Measurements from ENCODE around the gene ENGASE.

Gene ENGASE

DNA sequence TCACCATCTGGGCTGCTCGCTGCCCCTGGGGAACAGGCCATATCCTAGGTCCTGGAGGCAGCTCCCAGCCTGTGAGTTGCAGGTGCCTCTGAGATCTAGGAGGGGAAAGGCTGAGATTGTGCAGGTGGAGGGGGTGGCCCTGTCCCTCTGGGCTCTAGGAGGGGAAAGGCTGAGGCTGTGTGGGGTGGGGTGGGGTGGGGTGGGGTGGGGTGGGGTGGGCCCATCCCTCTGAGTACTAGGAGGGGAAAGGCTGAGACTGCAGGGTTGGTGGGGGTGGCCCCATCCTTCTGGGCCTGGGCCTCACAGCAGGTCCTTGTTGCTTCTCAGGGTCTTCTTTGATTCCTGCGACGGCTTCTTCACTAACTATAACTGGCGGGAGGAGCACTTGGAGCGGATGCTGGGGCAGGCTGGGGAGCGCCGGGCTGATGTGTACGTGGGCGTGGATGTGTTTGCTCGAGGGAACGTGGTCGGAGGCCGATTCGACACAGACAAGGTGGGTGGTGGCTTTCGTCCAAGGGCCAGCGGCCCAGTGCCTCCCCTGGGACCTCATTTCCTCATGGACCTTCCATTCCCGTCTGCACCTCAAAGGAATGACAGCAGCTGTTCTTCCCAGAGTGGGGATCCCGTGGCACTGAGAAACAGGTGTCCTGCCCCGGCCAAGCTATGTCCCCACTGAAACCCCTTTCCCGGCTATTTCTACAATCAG, 7.1 kb downstream of the ENGASE start:
- DNase-seq: no peak

DNA sequence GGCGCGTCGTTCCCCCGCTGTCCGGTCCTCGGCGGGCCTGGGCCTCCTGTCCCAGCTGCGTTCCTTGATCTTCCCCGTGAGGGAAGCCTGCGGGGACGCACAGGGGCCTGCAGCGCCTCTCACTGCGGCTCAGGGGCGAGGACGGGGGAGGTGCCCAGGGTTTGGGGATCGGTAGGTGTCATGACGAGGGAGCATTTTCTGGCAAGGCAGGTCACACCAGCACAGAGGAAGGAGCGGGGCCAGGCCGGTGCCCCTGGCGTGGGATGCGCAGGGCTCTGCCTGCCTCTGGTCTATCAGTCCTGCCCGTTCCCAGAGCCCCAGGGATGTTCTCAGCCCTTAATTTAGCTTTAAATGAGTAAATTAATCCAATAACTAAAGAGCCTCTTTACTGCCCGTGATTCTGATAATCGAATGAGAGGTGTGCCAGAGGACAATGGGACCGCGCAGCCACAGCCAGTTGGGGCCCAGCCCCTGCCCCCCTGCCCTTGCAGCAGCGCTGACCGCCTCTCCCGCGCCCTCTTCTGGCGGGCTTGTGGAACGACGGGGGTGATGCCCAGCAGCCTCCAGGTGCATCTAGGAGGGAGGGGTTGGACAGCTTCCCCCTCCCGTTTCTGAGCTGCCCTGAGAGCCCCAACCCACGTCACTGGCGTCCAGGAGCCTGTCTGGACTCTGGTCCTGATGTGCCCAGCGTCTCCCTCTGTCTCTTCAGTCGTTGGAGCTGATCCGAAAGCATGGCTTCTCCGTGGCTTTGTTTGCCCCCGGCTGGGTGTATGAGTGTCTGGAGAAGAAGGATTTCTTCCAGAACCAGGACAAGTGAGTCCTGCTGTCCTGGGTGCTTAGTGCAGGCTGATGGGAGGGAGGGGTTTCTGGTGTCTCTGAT, 7.9 kb downstream of the ENGASE start:
- DNase-seq: peak; percentile 42

DNA sequence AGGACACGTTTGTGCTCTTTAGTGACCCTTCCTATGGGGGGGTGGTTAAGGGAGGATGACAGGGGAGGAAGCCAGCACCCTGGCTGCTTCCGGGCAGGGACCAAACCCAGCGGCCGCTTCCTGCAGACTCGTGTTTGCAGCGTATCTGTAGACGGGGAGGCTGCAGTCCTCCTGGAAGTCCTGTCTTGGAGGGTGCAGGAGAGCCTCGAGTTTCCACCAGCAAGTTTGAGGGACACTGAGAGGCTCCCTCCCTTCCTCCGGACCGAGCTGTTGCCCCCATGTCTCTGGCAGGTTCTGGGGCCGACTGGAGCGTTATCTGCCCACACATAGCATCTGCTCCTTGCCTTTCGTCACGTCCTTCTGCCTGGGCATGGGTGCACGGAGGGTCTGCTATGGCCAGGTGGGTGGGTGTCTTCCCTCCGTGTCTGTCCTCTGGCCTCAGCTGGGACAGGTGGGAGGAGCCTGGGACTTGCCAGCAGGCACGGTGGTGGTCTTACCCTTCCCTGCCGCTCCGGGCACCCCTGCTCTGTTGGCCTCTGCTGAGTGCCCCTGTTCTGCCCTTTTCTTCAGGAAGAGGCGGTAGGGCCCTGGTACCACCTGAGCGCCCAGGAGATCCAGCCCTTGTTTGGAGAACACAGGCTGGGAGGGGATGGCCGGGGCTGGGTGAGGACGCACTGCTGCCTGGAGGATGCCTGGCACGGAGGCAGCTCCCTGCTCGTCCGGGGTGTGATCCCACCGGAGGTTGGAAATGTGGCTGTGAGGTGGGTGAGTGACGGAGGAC, 8.8 kb downstream of the ENGASE start:
- no peak for DNase-seq

DNA sequence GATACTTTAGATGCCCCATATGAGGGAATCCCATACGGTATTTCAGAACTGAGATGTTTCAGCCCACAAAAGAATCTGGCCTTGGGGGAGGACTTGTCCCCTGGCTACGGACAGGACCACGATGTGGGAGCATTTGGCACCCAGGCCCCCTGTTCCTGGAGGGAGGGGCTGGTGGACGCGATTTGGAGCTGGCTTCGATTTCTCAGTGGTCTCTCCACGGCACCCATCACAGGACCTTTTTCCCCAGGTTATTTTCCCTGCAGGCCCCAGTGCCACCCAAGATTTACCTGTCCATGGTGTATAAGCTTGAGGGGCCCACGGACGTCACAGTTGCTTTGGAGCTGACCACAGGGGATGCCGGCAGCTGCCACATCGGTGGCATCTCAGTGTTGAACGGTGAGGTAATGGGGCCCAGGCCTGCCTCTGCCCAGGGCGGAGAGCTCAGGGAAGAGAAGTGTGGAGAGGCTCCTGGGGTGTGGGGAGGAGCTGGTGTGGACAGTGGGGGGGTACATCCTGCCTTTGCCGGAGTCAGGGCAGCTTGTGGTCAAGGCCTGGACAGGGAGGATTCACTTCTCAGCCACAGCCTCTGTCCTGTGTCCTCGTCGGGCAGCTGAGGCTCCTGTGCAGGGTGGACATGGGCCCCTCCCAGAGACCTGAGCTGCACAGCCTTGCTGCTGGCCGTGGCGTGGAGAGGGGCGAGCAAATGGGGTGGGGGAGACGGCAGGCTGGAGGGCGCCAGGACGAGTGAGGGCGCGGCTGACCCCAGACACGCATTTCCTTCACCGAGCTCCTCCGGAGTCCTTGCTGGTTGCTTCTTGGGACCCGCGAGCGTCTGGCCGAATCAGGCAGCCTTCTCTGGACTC, 9.9 kb downstream of the ENGASE start:
- DNase-seq: no peak

DNA sequence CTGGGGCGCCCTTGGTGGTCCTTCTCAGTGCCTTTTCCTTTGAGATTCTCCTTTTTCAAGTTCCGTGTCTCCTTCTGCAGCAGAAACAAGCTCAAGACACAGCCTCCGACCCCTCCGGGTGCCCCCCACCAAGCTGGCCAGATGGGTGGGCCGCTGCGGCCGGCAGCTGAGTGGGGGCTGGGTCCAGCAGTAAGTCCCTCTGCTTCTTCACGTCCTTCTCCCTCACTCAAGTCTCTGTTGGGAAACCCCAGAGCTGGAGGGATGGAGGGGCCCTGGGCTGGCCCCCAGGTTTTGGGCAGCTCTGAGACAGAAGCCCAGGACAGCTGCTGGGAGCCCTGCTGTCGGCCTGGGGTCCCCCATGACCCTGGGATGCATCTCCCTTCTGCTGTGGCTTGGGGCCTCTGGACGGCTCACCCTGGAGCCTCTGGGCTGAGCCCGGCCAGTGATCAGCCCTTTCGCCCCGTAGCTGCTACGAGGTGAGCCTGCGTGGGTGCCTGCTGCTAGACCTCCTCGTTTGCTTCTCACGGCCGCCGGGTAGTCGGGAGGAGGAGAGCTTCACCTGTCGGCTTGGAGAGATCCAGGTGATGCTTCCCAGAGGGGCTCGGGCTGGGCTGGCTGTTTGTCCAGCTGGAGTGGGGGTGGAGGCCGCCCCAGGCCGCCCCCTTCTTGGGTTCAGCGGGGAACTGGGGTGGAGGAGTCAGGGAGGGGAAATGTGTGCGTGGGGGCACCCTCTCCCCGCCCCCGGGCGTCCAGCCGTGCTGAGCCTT, 10.7 kb downstream of the ENGASE start:
- DNase-seq: no peak

DNA sequence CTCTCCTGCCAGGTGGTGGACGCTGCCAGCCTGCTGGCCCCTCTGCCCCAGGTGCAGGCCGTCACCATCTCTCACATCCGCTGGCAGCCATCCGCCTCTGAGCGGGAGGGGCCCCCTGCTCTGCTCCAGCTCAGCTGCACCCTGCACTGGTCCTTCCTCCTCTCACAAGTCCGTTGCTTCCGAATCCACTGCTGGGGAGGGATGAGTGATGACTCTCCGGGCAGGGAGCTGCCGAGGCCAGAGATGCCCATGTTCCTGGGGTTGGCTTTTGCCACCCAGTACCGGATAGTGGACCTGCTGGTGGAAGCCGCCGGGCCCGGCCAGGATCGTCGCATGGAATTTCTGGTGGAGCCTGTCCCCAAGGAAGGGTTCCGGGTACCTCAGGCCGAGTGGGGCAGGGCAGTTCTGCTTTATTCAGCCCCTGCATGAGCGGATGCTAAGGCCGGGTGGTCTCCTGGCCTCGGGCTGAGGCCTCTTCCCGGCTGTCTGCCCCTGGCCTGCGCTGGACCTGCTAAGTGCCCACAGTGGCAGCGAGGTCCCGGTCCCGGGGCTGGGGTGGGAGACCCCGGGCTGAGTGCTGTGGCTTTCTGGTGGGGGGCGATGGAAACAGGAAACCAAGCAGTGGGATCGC, 11.4 kb downstream of the ENGASE start:
- no peak for DNase-seq

DNA sequence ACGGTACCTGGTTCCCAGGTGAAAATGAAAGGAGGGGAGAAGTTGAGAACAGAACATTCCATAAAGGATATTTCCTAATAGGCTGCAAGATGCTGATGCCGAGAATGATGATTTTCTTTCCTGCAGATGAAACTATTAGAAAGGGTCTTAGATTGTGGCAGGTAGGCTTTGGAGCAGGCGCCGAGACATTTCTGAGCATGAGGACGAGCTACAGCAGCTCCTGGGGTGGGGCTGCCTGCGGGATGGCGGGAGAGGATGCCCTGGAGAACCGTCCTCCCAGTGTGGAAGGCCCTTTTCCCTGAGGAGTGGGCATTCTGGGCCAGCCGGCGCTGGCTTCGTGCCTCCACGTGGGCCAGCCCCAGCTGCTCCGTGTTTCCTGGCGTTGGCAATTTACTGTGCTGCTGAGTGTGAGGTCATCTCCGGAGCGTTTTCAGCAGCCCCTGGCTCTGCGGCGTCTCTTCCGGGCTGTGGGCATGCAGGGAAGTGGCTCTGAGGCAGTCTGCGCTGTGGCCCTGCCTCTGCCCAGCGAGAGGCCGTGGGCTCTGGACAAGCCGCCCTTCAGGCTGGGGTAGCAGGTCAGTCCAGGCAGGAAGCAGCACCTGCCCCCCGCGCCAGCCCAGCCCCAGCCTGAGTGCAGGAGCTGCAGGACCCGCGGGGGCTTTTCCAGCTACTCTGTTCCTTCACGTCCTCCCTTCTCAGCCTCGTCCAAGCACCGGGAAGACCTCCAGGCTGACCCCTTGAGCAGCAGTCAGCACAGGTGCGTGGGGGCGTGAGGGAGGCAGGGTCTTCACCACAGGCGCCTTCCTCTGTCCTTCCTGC, 12.2 kb downstream of the ENGASE start:
- no peak for DNase-seq

DNA sequence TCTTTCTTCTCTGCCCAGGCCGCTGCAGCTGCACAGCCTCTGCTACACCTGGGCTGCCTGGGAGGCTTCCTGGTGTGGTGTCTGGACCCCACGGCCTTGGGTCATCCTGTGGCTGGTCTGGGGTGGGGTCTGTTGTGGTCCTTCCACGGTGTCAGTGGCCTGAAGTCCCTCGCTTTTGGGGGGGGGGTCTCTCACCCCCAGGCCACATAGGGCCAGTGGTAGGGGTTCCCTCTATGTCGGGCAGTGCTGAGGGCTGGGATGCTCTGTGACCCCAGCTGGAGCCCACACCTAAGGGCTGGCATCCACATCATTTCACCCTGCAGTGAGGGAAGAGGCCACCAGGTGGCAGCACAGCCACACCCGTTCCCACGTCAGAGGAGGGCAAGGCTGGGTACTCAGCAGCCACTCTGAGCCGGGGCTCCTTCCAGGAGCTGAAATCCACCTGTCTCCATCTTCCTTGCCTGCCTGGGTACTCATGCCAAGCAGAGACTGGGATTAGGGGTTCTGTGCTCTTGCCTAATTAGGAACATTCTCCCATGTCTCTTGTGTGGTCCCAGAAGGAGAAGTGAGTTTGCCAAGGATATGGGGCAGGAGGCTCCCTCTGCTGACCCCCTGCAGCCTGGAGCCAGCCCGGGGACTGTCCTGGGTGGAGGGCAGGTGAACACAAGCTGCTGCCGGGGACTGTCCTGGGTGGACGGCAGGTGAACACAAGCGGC, 13.0 kb downstream of the ENGASE start:
- DNase-seq: peak; percentile 62

DNA sequence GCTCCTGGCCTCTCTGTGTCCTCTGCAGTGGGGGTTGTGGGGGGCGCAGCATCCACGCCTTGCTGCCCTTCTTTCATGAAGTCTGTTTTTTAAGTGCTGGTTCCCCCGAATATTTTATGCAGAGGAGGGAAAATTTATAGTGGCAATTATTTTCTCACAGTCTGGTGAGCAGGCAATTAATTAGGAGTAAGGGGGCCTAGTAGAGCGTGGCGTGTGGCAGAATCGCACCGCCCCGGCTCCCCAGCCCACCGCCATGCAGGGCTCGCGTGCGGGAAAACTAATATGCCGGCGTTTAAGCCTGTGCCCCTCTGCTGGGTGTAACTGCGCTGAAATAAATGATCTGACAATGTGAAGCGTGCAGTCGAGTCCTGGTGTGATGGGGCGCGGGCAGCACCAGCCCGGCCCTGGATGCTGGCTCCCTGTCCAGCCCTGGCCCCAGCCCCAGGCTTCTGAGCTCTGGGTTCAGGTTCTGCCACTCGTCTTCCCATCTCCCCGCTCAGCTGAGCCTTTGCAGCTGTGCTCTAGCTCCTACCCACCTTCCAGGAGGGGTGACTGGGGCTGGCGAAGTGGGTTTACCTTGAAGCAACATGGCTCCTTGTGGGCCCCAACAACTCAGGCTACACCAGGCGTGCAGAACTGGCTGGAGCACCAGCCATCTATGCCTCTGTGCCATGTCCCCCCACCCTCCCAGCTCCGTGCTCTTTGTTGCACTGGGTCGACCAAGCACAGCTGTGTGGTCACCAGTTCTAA, 13.8 kb downstream of the ENGASE start:
- DNase-seq: no peak

DNA sequence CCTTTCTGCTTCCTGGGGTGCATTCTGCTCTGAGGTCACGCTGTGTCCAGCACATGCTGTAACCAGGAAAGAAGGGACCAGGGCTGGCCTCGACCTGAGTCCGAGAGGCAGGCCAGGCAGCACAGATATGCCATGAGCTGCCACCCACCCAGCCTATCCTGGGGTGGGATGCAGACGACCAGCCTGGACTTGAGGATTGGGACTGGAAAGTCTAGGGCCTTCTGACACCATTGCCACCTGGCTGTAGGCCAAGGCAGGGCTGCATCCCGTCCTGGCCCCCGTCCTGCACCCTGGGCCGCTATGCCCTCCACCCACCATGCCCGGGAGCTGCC, 14.3 kb downstream of the ENGASE start:
- DNase-seq: no peak

DNA sequence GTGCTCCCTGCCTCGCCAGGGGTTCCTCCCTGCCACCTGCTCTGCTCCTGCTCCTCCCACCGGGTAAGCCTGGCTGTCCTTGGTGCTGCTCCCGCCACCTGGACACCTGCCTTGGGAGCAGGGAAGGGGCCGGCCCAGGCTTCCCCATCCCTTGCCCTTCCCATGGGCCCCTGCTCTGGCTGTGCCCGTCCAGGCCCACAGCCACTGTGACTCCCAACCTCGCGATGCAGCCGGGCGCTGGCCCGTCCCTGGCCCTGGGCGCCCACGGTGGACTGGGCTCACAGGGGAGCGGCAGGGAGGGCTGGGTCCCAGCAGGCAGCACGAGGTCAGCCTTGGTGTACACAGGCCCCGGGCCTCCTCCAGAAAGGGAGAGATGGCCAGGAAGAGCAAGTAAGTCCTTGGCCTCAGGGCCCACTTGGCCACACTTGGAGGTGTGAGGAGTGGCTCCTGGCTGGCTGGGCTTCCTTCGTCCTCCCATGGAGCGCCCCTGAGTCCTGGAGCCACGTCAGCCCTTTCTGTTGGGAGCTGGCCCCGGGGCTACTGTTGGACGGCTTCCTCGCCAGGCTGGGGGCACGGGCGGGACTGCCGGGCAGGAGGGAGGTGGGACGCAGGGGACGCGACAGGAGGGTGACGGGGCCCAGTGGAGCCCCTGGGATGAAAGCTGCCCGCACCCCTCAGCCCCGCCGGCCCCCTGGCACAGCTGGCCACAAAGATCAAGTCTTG, 15.3 kb downstream of the ENGASE start:
- DNase-seq: no peak

DNA sequence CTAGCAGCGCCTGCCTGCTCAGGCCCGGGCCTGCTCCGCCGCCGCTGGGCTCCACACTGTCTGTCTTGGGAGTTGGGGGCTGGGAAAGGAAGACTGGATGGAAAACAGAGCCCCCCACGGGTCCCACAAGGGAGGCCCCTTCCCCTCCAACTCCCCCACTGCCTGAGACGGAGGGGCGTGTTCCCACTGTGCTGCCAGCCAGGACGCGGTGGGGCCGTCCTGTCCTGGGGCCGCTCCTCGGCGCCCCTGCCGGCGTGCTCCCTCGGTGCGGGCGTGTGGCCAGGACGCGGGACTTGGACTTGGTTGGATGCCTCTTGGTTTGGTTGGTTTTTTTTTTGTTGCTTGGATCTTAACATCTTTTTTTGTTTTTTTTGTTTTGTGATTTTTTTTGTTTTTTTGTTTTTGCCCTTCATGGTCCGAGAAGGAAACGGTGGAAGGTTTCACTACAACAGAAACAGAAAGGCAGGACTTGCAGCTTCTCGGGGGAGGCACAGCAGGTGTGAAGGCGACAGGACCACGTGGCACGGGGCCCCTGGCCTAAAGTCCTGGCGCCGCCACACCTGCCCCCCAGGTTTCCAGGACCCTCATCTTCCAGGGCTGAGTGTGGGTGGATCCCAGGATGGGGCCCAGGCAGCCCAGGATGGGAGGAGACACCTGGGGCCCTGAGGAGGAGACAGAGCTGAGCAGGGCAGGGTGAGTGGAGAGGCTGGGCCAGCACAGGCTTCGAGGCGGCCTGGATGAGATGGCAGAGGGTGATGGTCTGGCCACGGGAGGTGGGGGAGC, 16.0 kb downstream of the ENGASE start:
- DNase-seq: no peak

DNA sequence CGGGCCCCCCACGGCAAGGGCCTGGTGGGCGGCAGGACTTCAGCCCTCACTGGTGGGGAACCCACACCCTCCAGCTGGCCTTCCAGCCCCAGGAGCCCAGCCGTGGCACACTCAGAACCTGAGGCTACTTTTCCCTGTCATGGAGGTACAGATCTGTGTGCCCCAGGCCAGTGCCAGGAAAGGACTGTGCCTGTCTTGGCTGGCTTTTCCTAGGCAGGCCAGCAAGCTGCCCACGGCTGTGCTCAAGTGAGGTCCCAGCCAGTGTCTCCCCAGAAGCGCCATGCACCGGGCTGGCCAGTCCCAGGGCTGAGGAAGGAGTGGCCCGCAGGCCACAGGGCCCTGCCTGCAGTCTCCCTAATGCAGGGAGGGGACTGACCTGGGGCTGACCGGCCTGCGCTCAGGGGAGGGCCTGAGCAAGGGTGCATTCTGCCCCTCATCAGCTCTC, 16.6 kb downstream of the ENGASE start:
- no peak for DNase-seq

DNA sequence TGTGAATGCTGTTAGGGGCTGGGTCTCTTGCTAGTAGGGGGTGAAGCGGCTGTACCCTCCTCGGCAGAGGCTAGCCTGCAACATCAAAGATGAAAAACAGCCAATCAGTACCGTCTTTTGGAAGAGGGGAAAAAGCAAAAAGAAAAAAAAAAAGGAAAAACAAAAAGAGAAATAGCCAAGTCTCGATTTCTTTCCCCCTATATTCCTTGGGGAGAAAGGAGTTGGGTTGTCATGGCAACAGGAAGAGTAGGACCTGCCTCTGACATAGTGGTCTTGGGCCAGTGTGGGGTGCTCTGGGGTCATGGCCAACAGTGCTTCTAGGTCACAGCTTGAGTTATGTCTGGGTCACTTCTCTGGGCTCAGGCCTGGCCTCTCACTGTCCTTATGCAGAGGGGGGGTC, 17.9 kb downstream of the ENGASE start:
- DNase-seq: no peak

DNA sequence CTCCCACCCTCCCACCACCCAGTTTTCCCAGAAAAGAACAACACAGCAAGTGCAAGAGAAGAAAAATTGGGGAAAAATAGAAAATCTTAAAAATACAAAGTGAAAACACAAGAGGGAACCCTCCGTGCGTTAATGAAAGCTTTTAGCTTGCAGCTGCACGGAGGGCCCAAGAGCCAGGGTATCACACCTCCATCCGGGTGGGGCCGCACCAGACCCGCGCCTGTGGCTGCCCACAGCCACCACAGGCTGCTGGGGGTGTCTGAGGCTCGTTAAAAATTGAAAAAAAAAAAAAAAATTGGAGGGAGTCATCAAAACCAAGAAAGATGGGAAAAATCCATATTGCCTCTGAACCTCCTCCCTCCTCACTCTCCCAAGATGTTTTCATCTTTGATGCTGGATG, 18.6 kb downstream of the ENGASE start:
- DNase-seq: no peak

DNA sequence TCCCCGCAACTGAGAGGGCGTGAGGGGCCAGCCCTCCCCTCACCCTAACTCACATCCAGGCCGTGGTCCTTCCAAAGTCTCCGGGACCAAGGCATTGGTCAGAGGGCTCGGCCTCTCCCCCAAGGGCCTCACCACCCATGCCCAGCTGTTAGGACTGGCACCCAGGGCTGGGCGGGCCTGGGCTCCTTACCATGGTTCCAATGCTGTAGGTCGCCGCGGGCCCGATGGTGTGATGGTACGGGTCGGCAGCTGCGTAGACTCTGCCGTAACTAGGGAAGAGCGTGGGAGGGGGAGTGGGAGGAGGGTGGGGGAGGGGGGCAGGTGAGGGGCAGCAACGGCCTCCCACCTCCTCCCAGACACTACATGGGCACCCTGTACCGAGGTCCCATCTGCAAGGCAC, 19.6 kb downstream of the ENGASE start:
- DNase-seq: no peak

DNA sequence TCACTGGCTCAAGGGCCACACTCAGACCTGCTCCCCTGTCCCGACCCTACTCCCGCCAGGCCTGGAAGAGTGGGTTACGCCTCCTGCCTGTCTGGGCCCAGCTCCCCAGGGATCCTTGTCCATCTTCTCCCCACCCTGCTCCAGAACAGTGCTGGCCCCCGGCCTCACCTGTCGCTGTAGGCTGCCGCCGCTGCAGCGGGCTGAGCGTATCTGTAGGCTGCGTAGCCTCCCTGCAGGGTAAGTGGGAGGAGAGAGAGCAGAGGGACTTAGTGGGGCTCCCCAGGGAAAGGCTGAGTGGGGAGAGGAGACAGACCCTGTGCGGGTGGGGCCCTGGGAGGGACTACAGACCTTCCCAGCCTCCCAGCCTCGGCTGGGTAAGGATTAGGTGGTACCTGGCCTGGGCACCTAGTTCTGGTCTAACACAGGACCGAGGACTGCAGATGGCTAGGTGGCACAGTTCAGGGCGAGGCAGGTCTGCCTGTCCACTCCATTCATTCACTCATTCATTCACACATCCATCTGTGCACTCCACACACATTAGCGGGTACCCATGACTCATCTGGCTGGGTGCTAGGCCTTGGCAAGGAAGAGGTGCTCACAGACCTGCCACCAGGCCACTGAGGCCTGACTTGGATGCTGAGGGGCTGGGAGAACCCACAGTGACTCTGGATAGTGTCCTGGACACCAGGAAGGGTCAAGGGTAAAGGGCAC, 20.9 kb downstream of the ENGASE start:
- no peak for DNase-seq

Data from NCI-H774 (cell line).